ENCODE data around the gene SPTBN2.

- TF ChIP-seq POLR2A (IDR thresholded peaks at IDR 0.05) = no peak
- no peak for TF ChIP-seq CTCF (IDR thresholded peaks at IDR 0.05)
Measured at GRCh38 chr11:66688561-66689534, 40.2 kb downstream of the SPTBN2 start.

Data from suprapubic skin (tissue), 3 donors.